Midbrain (tissue), 1 donor: Measurements from ENCODE around the gene ERC2.

ENCODE experiments used
- DNase-seq: peaks from one replicate; lab custom pipeline; 2025; lab: John Stamatoyannopoulos, UW

The ERC2 gene

DNA sequence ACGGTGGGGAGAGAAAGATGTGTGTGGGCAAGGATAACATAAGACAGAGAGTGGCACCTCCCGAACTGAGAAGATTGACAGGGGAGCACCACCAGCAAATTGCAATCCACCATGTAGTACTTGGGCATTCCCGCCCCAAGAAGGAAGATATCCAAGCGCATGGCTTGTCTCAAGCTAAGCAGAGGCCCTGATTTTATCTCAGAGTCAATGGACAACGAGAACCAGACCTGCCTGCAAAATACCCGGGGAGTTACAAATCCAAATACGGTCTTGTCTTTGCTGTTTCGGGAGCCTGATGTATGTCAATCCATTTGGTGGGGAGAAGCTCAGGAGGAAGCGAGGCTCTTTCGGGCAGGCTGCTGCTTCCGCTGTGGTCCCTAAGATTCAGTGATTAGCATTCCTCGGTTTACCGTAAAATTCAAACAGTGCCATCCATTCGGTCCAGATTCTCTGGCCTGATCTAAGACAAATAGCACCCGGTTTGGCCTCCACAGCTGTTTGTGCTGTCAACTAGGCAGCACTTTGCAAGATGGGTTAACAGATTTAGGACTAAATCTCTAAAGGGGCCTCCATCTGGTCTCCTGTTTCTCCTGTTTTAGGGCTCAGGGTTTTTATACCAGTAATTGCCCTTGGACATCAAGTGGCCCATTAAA lies 883.4 kb downstream of the ERC2 start:
- DNase-seq: no peak

DNA sequence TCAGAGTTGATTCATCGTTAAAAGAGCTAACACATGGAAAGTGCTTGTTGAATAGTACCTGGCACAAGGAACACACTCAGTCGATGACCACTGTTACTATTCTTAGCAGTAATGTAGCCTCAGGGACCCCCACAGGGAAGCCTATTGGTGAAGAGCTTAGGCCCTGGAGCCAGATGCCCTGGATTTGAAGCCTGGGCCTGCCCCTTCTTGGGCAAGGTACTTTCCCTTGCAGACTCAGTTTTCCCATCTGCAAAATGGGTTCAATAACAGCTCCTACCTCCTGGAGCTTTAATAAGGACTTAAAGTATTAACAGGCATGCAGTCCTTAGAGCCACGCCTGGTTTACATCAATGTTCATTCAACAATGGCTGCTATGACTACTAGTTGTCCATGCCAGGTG lies 884.2 kb downstream of the ERC2 start:
- DNase-seq: no peak

GRCh38 chr3:55583475-55583874 lies 884.8 kb downstream of the ERC2 start:
- no peak for DNase-seq

GRCh38 chr3:55579496-55579895 lies 888.8 kb downstream of the ERC2 start:
- DNase-seq: no peak

- no peak for DNase-seq
These were observed 891.5 kb downstream of the ERC2 start for GRCh38 chr3:55576621-55577388.

DNA sequence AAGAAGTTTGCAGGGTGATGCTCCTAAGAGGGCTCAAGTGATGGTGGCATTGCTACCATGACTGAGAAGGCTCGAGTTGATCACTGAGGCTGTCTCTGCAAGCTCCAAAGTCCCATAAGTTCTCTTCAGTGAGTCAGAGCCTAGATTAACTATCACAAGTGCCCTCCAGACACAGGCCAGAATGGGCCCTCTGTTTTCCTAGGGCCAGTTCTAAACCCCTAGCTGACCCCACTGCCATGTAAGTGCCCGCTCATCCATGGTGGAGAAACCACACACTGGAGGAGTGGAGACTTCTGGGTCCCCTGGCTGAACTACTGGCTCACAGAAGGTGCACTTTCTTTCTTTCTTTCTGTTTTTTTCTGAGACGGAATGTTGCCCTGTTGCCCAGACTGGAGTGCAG lies 893.6 kb downstream of the ERC2 start:
- DNase-seq: no peak

DNA sequence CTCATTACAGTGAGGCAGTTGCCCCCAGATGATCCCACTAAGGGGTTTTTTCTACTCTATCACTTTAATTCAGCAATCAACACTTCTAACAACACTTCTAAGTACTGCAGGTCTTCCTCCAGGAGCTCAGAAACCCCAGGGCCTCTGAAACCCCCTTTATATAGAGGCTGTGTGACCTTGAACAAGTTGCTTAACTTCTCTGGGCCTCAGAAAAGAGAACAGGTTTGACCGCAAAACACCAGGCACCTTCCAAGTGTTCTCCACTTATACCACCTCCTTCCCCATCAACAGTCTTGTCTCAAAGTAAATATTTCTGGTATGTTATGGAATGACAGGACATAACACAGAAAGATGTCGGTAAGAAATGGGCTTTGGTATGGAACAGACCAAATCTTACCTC lies 895.5 kb downstream of the ERC2 start:
- no peak for DNase-seq

DNA sequence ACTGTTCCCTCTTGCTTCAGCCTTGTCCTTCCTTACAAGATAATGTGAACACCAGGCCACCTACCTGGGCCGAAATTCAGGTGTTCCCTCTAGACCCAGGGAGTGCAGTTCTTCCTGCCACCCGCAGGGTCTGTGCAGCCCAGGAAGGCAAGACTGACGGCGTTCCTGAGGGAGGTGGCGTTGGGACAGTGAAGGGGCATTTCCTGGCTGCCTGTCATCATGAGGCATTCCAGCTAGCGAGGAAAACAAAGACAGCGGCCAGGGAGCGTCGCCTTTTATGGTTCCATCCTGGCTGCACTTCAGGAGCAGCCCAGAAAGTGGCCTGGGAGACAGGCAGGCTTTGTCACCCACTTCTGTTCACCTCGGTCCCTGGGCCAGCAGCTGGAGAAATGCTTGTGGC lies 896.4 kb downstream of the ERC2 start:
- peak; percentile 42 for DNase-seq

DNA sequence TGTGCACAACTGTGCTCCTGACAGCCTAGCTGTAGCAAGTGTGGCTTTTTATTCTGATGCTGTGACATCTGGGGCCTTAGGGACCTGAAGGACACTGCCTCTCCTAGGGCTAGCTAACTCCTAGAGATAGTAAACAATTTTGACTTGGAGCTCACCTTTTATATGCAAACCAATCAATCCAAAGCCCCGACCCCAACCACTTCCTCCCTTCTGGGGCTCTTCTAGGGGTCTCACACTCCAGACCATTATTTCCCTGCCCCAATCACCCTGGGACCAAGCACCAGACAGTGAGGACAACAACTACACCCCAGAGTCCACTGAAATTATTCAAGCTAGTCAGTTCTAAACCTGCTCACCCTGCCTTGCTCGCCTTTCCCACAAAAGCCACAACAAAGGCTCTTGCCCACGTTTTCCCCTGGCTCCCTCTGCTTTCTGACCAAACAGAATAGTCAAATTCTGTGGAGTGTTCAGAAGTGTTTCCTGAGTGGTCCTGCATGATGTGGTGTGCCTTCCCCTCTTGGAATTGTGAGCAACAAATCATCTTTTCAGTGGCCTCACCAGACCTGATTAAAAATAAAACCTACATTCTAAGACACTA lies 897.0 kb downstream of the ERC2 start:
- no peak for DNase-seq

DNA sequence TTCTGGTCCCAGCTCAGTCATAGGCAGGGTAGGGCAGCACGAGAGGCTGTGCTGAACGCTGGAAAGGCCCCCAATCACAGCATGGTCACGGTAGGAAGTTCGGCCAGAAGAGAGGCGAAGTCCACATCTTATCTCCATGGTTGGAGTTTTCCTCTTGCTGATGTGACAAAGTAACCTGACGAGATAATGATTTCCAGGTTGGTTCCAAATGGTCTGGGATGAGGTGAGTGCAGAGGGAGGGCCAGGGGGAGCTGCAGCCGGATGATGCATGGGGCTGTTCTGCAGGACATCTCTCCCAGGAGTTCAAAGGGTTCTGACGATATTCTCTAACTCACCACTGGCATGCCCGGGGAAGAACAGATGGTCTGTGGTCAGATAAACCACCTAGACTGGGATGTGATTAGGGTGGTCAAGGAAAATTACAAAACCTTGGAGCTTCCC lies 898.0 kb downstream of the ERC2 start:
- no peak for DNase-seq

DNA sequence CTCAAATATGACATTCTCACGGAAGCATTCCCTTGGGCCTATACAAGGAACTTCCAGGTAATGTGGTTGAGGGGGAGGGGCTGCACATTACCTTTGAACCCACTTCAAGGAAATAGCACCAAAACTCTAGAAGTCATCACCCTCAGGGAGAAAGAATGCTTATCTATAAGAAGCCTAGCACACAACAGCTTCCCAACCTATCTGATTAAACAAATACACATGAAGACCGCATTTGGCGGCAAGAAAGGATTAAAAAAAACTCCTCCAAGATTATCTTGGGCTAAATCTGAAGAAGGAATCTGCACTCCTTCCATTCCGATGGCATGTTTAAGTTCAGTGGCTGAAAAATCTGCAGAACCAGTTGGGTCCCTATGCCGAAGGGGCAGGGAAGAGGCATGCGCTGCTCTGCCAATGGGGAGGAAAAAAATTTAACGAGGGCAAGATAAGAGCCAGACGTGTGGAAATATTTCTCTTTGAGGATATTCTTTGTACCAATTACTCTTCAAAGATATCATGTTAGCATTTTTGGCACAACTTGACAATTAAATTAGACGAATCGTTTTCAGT lies 899.2 kb downstream of the ERC2 start:
- DNase-seq: no peak

GRCh38 chr3:55567615-55568014 lies 900.7 kb downstream of the ERC2 start:
- DNase-seq: no peak

- DNase-seq: no peak
These were observed 901.1 kb downstream of the ERC2 start for GRCh38 chr3:55567121-55567520.

- no peak for DNase-seq
These were observed 902.7 kb downstream of the ERC2 start for GRCh38 chr3:55565521-55565920.

DNA sequence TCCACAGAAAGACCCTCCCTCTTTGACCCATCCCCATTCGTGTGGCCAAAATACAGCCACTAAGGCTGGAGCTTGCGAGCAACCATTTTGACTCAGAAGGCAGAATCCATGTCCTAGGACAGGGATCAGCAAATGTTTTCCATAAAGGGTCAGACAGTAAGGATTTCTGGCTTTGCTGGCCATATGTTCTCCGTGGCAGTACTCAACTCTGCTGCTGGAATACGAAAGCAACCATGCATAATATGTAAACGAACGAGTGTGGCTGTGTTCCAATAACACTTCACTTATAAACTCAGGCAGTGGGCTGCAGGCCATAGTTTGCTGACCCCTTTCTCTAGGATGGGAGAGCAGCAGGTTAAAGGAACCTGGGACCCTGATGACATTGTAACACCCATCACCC lies 903.5 kb downstream of the ERC2 start:
- no peak for DNase-seq

GRCh38 chr3:55562700-55563099 lies 905.6 kb downstream of the ERC2 start:
- no peak for DNase-seq

- DNase-seq: no peak
These were observed 908.5 kb downstream of the ERC2 start for GRCh38 chr3:55559500-55560423.

DNA sequence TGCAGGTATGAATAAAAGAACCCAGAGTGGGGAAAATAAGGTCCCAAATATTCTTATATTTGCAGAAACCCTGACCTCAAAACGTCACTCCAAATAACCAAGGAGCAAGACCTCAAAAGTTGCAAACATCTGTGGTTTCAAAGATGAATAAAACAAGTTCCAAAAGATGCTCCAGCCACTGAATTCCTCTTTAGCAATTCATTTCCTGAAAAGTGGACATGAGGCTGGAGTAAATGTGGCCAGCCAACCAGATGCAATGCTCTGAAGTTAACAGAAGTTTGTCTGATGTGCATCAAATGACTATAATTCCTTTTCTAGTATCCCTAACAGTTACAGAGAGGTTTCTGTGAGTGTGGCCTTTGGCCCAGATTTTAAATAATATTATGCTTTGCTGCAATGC lies 910.0 kb downstream of the ERC2 start:
- DNase-seq: no peak

DNA sequence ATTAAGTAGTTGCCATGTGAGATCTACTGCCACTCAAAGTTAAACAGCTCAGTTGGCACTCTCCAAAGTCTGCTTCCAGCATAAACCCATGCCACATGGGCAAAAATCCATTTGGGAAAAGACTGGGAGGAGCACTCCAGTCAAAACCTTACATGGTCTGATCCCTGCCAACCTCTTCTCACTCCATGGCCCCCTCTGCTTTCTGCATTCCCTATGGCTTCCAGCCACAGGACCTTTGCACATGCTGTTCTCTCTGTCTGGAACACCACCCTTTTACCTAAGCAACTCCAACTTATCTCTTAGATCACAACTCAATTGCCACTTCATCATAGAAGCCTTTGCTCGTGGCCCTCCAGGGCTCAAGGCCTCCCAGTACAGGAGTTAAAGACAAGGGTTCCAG lies 910.7 kb downstream of the ERC2 start:
- DNase-seq: no peak

- DNase-seq: no peak
These were observed 911.4 kb downstream of the ERC2 start for GRCh38 chr3:55556619-55557537.
